HG03064 (cell line): ENCODE data around the gene TLCD1.
"Not testable (repeated sequence)": the region's sequence is repeated elsewhere in the genome, so short reads cannot be mapped to it uniquely, and the experiment has no call there.

Experiments used
- ATAC-seq: cut with Tn5 transposase; IDR thresholded peaks from one replicate; pipeline ENCODE4 v1.9.1; 2021; ENCODE audit warnings: low read depth; ENCODE audit not compliant: unreplicated experiment

TLCD1 gene

GRCh38 chr17:28747051-28747691, 21.1 kb upstream of the TLCD1 start:
- ATAC-seq, result no peak

GRCh38 chr17:28746611-28747050, 20.6 kb upstream of the TLCD1 start:
- no peak for ATAC-seq

- ATAC-seq, result no peak
These were observed 19.9 kb upstream of the TLCD1 start for GRCh38 chr17:28745786-28746411.

GRCh38 chr17:28744972-28745785, 19.1 kb upstream of the TLCD1 start:
- ATAC-seq, result no peak

GRCh38 chr17:28744104-28744971, 18.3 kb upstream of the TLCD1 start:
- no peak for ATAC-seq

GRCh38 chr17:28743243-28744103, 17.4 kb upstream of the TLCD1 start, which contains the start of gene TRAF4:
TSS of gene TRAF4 (plus strand) at chr17:28744011. CDS start at chr17:28744113, 102 bp downstream.
- peak; percentile 52 for ATAC-seq

GRCh38 chr17:28741358-28742349, 15.6 kb upstream of the TLCD1 start:
- ATAC-seq, result no peak

- no peak for ATAC-seq
These were observed 14.6 kb upstream of the TLCD1 start for GRCh38 chr17:28740406-28741357.

- no peak for ATAC-seq
These were observed 12.8 kb upstream of the TLCD1 start for GRCh38 chr17:28738680-28739384.

GRCh38 chr17:28737770-28738679, 12.0 kb upstream of the TLCD1 start:
- peak; percentile 52 for ATAC-seq

- ATAC-seq, result no peak
These were observed 11.3 kb upstream of the TLCD1 start for GRCh38 chr17:28737316-28737715.

GRCh38 chr17:28735913-28736769, 10.1 kb upstream of the TLCD1 start:
- not testable (repeated sequence) for ATAC-seq

GRCh38 chr17:28735242-28735722, 9.2 kb upstream of the TLCD1 start:
- ATAC-seq, result no peak

GRCh38 chr17:28734712-28735241, 8.7 kb upstream of the TLCD1 start:
- no peak for ATAC-seq
